OCI-M2 (cell line): ENCODE measurements around the gene CHGA.

Experiments
- DNase-seq: peaks from one replicate; lab custom pipeline; 2025; ENCODE audit not compliant: unreplicated experiment; lab: John Stamatoyannopoulos, UW

Gene CHGA, protein sequence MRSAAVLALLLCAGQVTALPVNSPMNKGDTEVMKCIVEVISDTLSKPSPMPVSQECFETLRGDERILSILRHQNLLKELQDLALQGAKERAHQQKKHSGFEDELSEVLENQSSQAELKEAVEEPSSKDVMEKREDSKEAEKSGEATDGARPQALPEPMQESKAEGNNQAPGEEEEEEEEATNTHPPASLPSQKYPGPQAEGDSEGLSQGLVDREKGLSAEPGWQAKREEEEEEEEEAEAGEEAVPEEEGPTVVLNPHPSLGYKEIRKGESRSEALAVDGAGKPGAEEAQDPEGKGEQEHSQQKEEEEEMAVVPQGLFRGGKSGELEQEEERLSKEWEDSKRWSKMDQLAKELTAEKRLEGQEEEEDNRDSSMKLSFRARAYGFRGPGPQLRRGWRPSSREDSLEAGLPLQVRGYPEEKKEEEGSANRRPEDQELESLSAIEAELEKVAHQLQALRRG

DNA sequence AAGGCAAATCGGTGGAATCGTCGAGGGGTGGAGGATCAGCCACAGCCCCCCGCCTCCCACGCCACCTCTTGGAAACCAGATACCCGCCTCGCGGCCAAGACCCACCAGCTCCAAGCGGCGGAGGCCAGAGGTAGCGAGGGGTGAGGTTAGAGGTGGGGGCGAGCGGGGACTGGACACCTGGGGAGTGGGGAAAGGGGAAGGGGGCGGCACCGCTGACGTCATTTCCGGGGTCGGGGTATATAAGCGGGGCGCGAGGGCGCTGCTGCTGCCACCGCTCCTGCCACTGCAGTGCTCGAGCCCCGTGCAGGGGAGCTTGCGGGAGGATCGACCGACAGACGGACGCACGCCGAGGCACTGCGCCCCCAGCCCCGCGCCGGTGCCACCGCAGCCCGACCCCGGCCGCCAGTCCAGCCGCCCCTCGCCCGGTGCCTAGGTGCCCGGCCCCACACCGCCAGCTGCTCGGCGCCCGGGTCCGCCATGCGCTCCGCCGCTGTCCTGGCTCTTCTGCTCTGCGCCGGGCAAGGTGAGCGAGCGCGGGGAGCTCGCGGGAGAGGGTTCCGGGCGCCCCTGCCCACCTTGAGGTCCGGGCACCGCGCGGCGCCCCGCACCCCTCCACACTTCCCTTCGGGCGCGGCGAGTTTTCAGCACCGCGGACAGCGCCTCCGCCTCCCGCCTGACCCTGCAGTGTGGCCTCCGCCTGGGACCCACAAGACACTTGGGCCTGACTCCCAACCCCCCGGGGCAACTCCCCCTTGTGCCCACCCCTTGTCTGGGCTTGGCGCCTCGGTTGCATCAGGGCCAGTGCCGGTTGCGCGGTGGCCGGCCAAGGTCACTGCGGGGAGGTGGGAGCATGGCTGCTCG, at the start of gene CHGA:
CHGA (plus strand) TSS at position 268 of the 861 bp plus-strand sequence; CDS start at position 478, 210 bp downstream.
- no peak for DNase-seq

DNA sequence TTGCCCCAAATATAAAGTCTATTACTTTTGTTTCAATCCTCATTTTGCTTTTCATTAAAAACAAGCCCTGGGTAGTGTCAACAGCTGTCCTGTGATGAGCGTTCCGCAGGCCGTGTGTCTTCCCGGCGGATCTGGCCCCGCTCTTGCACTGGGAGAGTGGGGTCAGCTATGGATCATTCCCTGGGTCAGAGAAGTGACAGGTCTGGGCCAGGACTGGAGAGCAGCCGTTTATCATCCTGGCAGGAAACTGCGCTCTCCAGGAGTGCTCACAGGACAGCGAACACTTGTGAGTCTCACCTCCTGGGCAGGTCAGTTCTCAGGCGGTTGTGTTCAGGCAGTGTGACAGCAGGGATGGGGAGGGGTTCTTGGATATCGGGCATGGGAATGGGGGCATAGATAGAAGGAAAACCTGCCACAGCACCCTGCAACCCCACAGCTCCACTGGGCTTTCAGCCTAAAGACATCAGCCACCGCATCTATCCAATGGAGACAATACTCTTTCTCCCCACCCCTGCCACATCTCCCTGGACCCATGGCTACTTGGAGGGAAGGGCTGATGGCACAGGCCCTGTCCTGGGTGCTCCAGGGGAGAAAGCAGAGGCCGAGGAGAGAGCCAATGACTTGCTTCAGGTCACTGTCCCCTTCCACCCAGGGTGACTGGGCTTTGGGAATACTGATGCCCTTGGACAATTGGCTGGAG, 47.8 kb upstream of the CHGA start:
- no peak for DNase-seq

DNA sequence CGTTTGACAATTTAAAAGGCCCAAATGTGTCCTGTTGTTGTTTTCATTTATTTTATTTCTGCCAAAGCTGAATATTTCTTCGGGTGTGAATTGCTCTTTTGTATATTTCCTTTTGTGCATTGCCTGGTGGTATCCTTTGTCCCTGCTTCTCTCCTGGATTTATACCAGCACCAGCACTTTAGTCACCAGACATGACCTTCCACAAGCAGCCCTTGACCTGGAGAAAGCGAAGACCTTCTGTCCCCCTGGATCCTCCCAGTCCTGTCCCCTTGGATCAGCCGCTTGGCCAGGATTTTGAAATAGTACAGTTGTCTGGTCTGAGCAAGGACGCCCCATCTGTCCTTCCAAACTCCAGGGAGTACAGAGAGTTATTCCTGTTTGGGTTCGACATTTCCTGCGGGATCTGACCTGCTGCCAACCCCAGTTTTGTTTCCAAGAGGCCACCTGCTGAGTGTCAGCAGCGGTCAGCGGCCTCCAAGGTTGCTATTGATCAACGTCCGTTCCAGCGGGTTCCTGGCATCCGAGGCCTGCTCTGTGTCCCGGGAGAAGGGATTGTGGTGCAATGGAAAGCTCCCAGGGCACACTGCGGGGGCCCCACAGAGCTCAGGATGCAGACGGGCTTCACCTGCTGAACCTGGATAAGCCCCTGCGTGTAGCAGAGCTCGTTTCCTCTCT, 45.1 kb upstream of the CHGA start:
- no peak for DNase-seq

DNA sequence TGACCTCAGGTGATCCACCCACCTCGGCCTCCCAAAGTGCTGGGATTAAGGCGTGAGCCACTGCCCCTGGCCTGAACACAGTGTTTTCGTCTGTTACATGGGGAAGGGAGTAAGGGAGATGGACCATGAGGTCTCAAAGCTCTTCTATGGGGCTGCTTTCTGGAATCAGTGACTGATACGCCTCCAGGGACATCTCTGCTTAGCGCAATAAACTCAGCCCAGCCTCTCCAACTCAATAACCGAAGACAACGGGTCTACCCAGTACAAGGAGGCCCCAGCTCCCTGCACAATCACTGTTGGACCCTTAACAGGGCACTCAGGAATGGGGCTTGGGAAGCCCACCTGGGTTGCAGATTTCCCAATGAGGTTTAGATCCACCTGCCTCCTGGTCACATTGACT, 42.6 kb upstream of the CHGA start:
- DNase-seq = no peak

DNA sequence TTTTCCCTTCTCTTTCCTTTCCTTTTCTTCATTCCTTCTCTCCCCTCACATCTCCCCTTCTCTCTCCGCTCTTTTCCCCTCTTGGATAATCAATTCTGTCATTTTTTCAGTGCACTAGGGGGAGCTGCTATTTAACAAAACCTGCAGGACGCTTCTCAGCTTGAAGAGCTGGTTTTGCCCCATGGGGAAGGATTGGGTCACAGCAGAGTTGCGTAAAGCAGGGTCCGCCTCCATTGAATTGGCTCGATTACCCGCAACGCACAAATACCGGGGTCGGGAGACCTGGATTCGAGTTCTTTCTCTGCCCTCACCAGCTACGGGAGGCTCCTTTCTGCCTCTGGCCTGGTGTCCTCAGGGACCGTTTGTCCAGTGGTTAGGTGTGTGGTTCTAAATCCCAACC, 42.1 kb upstream of the CHGA start:
- no peak for DNase-seq

DNA sequence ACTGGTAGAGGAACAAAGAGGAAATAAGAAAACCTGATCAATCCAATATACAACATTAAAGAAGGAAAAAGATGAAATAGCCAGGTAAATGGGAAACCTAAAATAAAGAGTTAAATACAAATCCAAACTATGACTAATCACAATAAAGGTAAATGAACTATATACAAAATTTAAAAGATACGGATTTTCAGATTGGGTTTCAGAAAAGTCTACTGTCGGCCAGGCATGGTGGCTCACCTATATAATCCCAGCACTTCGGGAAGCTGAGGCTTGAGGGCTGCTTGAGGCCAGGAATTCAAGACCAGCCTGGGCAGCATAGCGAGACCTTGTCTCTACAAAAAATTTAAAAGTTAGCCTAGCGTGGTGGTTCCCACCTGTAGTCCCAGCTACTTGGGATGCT, 39.9 kb upstream of the CHGA start:
- DNase-seq = no peak

DNA sequence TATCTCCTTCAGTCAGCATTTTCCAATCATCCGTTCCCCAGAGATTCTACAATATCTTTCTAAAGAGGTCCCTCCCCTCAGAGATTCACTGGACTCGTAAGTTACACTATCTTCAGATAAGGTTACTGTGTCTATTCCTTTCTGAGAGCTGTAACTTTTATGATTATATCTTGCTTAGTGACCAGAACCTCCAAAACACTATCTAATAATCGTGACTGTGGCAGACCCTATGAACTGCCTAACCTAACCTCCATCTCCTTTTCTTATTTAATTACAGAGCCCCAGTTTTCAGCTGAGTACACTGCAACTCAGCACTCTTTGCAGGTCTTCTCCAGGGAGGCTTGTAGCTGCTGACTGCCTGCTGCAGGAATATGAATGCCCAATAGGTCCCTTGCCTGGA, 38.5 kb upstream of the CHGA start:
- DNase-seq = no peak

DNA sequence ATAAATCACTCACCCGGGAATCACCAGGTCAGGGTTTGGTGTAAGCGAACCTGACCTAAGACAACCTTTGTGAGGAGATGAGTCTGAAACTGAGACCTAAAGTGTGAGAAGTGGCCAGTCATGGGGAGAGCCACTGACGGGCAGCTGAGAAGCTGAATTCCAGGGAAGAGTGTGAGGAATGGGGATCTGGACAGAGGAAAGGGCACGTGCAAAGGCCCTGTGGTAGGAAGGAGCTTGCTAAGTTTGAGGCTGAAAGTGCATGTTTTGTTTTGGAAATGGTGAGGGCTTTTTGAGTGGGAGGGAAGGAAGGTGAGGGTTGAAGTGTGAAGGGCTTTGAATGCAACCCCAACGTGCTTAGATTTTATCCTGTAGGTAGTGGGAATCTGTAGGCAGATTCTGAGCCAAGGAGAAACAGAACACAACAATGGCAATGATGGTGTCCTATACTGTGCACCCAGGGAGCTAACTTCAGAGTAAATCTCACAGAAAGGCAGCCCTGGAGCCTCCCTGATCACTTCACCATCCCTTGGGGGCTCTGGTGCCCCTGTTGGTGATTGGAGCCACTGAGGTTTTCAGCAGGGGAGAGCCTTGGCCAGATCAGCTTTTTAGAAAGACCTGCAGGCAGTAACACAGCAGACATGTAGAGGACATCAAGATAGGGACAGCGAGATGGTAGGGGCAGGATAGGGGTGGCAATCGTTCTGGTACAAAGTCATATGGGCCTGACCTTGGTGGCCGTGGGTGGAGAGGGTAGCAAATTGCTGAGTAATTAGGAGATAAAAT, 37.5 kb upstream of the CHGA start:
- no peak for DNase-seq

DNA sequence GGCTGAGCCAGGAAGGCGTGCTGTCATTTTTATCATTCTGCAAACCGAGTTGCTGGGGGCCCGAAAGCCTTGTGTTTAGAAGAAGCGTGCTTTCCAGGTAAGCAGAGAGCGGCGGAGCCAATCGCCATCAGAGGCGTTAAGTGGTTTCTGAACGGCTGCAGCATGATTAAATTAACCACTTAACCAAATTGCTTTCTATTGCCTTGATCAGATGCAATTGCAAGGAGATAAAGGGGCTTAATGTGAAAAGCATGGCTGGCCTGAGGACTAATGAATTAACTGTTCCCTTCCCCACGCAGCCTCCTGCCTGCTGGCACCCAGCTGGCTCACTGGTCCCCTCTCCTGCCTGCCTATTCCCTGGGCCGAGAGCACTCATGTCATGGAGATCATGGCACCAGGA, 36.6 kb upstream of the CHGA start:
- no peak for DNase-seq

DNA sequence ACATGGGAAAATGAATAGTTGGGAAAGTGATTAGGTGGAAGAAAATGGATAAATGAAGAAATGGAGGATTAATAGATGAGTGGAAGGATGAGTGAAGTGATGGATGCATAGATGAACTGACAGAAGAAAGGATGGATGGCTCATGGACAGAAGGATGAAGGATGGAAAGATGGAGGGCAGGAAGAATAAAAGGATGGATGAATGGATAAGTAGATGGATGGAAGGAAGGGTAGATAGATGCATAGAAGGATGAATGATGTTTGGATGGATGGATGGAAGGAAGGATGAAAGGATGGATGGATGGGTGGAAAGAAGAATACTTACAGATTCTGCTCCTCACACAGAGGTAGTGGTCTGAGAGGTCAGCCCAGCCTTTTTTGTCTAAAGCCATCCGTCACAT, 35.8 kb upstream of the CHGA start:
- no peak for DNase-seq

DNA sequence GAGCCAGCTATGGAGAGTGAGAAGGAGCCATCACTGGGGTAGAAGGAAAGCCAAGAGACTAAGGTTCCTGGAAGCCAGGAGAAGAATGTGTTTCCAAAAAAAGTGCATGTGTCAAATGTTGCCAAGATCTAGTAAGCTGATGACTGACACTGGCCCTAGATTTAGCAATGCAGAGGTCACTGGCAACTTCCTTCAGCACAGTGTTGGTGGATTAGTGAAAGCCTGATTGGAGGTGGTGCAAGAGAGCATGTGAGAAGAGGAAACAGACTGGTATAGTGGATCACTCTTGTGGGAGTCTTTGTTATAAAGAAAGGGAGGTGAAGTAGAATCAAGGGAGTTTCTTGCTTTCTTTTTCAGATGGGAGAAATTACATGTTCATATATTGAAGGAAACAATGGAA, 34.1 kb upstream of the CHGA start:
- DNase-seq = no peak

DNA sequence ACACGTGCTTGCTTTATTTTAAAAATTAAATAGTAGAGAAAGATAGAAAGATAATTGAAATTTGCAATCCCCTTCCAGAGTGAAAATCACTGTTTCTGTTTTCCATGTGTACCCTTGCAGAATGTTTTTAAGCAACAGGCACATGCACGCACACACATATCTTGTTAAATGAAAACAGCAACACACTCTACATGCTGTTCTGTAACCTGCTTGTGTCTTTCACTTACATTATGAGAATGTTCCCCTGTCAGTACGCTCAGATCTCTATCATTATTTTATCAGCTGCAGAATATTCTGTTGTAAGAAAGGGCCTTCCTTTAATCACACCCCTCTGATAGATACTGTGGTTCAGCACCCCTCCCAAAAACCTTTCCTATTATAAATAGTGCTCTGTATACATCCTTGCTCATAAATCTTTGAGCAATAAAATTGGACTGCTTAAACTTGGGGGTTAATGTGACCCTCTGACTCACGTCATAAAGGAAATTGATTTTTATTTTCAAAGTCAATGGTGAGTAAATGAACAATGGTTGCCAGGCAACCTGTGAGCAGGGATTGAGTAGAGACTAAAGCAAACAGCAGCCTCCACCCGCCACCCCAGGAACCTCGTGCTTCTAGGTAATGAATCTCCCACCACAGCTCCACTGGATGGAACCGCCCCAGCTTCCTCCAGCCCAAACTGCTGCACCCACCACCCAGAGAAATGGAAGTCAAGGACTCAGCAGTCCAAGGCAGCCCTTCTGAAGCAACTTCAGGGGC, 31.9 kb upstream of the CHGA start:
- DNase-seq = no peak

DNA sequence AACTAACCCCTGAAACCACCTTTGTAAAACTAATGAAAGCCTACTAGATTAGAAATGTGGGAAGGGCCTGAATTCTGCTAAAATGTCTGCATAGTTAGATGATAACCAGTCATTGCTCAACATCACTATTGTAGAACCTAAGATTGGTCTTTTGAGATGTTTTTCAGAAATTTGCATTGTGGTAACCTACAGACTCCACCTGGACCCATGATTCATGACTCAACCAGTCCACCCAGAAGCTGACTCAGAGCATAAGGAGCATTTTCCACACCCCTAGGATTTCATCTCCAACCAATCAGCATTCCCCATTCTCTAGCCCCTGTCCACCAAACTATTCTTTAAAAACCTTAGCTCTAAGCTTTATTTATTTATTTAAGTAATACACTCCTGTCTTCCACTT, 30.4 kb upstream of the CHGA start:
- DNase-seq = no peak

DNA sequence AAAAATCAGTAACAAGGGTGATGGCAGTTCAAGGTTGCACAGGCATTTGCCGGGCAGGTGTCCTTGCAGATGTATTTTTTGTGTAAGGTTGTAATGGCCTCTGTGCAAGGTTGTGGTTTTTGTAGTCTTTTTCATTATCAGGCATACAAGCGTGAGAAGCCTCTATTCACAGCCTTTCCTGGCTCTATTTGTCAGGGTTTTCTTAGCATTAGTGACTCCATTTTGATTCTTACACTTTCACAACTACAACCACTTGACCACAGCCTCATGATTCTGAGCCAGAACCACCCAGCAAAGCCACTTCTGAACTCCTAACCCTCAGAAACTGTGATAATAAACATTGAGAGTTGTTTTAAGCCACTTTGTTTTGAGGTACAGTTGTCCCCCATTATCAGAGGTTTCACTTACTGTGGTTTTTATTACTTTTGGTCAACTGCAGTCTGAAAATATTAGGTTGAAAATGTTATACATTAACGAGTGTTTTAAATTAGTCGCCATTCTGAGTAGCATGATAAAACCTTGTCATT, 27.5 kb upstream of the CHGA start:
- DNase-seq = no peak

DNA sequence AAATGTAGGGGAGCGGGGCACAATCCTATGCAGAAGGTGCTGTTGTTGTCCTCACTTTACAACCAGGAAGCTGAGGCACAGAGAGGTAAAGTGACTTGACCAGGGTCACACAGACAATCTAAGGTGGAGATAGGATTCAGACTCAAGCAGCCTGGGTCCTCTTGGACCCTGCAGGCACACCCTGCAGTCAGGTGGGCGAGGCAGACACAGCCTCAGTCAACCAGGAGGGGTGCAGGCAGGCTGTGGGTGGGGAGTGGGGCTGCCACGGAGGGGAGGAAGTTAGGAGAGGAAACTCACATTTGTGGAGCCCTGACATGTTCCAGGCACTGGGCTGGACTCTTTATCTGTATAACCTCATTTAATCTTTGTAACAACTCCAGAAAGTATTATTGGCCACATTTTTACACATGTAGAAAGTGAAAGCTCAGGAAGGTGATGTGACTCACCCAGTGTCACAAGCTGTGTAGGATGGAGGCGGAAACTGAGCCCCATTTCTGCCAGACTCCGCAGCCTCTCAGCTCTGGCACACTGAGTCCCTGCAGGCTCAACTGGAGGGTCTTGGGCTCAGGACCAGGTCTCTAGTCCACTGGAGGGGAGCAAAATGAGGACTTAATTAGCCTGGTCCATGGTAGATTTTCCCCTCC, 24.9 kb upstream of the CHGA start:
- DNase-seq = no peak

DNA sequence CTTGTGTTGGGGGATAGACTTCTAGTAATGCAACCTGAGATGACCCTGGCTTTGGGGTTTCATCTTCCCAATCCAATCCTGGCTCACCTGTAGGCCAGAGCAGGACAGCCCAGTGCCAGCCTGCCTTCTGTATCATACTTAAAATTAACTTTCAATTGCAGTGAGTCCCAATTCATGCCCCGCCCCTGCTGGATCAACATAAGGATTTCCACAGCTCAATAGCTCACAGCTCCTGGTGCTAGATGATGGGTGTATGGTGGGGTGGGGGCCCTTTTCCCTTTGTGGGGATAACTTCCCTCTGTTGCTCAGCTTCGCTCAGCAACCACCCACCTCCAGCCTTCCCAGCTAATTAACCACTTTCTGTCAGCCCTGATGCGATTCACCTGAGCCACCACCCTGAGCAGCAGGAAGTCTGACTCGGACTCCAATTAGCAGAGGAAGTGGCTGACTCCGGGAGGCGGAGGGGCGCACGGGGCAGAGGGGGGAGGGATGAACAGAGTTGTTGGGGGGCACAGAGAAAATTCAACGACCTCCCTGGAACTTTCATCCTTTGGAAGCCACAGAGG, 24.3 kb upstream of the CHGA start:
- DNase-seq = no peak

DNA sequence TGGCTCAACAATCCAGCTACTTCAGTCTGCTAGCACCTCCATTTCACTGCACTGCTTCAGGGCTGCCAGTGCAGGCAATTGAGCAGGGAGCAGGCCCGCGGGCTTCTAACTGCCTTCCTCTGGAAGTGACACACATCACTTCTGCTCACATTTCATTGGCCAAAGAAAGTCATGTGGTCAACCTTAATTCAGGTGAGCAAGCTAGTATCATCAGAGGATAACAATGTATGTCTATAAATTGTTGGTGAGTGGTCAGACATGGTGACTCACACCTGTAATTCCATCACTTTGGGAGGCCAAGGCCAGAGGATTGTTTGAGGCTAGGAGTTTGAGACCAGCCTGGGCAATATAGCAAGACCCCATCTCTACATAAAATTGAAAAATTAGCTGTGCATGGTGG, 22.3 kb upstream of the CHGA start:
- DNase-seq = no peak

DNA sequence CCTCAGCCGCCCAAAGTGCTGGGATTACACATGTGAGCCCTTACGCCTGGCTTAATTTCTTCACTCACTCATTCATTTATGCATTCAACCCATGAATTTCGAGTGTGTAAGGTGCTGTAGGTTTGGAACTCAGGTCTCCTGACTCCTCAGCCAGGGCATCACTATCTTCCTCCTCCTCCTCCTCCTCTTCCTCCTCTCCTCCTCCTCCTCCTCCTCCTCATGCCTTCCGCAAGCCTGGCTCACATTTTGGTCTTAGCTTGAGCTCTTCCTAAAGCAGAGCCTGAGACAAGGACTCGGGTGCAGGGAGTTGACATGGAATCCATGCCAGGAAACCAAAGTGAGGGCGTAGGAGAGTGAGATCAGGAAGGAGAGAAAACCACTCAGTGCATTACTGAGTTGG, 20.8 kb upstream of the CHGA start:
- no peak for DNase-seq

DNA sequence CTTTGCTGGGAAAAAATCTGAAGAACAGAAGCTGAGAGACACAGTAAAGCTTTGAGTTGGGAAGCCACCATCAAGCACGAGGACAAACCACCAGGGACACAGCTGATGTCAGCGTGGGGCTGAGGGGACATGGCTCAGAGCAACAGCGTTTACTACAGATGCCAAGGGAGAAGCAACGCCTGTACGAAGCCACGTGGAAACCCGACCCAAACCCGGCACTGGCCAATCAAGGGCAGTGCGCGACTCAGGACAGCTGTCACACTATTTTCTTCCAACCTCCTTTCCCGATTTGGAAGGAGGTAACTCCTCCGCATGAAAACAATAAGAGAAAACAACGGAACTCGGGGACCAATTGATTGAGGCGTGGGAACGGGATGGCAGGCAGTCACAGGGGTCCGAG, 20.2 kb upstream of the CHGA start:
- no peak for DNase-seq
